Stimulated activated CD4-positive, alpha-beta T cell treated with anti-CD3 and anti-CD28 coated beads, Interleukin-12 subunit alpha, Interleukin-12 subunit beta, amount 100 ng/mL, for 24 hours (primary cell): Measurements from ENCODE around the gene MYO1H.
"Not testable (repeated sequence)": the region's sequence is repeated elsewhere in the genome, so short reads cannot be mapped to it uniquely, and the experiment has no call there.

Source experiments
- DNase-seq, 2 experiments: peaks; one replicate each; pipeline ENCODE4 v3.0.0-alpha.2; 2020; ENCODE audit warnings: low read depth in 2 of 2

Gene MYO1H, protein sequence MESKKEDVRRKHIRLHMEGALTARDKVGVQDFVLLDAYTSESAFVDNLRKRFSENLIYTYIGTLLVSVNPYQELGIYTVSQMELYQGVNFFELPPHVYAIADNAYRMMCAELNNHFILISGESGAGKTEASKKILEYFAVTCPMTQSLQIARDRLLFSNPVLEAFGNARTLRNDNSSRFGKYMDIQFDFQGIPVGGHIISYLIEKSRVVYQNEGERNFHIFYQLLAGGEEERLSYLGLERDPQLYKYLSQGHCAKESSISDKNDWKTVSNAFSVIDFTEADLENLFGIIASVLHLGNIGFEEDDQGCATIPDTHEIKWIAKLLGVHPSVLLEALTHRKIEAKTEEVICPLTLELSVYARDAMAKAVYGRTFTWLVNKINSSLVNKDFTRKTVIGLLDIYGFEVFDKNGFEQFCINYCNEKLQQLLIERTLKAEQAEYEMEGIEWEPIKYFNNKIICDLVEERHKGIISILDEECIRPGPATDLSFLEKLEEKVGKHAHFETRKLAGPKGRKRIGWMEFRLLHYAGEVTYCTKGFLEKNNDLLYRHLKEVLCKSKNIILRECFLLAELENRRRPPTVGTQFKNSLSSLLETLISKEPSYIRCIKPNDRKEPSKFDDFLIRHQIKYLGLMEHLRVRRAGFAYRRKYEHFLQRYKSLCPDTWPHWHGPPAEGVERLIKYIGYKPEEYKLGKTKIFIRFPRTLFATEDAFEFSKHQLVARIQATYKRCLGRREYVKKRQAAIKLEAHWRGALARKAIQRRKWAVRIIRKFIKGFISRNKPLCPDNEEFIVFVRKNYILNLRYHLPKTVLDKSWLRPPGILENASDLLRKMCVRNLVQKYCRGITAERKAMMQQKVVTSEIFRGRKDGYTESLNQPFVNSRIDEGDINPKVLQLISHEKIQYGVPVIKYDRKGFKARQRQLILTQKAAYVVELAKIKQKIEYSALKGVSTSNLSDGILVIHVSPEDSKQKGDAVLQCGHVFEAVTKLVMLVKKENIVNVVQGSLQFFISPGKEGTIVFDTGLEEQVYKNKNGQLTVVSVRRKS

GRCh38 chr12:109347589-109347988 is at the start of gene MYO1H:
TSS of gene MYO1H (plus strand) at chr12:109347900. CDS start at chr12:109347961, 61 bp downstream.
- DNase-seq = no peak

- DNase-seq = no peak
These were observed 47.9 kb upstream of the MYO1H start for GRCh38 chr12:109299849-109300248.

DNA sequence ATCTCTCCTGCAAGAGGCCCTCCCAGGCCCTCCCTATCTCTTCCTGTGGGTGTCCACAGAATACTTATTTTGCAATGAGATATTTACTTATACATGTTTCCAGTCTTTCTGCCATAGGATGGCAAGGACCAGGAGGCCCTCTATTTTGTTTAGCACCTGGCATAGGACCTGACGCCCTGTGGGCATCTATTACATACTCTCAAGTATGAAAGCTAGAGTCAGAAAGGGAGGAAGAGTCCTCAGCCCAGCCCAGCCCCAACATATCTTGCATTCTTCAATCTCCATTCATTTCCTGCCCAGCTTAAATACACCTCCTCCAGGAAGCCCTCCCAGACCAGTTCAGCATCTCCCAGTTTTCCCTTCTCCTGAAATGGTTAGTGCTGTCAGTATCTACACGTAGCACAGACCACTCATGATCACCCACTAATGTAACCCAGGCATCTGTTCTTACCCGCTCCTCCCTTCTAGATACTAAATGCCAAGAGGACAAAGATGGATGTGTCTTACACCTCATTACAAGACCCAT is 46.0 kb upstream of the MYO1H start:
- DNase-seq = no peak

- no peak for DNase-seq
These were observed 45.3 kb upstream of the MYO1H start for GRCh38 chr12:109302358-109302757.

- no peak for DNase-seq
These were observed 44.9 kb upstream of the MYO1H start for GRCh38 chr12:109302770-109303169.

GRCh38 chr12:109304485-109304884 is 43.2 kb upstream of the MYO1H start:
- no peak for DNase-seq

- DNase-seq = no peak
These were observed 42.2 kb upstream of the MYO1H start for GRCh38 chr12:109305547-109305946.

DNA sequence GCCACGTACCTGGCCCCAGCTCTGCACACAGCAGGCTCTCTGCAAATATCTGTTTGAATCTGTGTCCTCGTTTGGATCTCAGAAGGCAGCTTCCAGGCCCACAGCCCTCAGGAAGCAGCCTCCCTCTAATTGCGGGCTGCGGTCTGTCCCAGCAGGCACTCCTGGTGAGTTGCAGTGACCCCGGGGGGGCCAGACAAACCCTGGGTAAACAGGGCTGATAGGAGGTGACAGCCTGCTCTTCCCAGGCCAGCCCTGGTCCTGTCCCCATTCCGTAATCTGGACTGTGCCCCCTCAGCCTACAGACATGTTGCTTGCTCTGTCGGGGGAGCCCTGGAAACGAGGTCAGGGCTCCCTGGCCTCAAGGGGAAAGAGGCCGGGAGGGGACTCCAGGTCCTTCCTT is 40.6 kb upstream of the MYO1H start:
- no peak for DNase-seq

GRCh38 chr12:109308534-109309380 is 38.9 kb upstream of the MYO1H start, which contains the start of gene FOXN4:
TSS of gene FOXN4 (minus strand) at chr12:109309284. CDS start at chr12:109308321, 963 bp downstream.
- DNase-seq = no peak

DNA sequence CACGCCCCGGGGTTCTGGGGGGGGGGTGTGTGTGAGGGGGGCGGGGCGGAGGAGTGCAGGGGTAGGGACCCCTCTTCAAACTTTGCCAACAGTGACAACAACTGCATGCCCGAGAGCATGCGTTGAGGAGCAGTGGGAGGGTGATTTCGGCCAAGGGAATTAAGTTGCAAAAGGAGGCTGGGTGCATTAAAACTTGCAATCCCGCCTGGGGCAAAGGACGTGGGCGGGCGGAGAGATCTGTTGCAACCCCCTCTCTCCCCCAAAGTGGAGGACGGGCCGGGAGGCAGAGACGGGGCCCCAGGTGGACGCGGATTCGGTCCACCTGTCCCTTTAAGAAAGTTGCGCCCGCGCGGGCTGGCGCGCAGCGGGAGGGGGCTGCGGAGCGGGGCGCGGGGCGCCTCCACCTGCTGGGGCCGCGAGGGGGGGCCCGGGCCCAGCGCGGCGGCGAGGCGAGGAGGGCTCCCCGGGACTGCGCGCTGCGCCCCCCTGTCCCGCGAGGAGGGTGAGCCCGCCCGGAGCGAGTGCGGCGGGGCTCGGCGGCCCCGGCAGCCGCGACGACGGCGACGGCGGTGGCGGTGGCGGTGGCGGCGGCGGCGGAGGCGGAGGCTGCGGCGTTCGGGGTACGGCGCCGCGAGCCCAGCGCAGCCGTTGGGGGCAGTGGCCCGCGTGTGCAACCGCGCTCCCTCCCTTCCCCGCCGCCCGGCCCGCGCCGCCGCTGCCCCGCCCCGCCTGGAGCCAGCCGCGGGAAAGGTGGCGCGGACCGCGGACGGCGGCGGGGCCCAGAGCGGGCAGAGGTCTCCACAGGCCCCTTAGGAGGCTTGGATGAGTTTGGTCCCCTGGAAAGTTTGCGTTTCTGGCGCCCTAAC is 38.1 kb upstream of the MYO1H start:
- no peak for DNase-seq

GRCh38 chr12:109310247-109311125 is 37.2 kb upstream of the MYO1H start:
- DNase-seq = peak in 1 of 2 experiments; percentile 5

DNA sequence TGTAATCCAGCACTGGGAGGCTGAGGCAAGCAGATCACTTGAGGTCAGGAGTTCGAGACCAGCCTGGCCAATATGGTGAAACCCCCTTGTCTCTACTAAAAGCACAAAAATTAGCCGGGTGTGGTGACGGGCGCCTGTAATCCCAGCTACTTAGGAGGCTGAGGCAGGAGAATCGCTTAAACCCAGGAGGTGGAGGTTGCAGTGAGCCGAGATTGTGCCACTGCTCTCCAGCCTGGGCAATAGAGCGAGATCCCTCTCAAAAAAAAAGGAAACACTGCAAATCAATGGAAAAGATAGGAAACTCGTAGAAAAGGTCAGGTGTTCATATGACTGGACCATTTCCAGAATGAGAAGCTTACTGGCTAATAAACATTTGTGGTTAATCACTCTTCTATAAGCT is 26.4 kb upstream of the MYO1H start:
- not testable (repeated sequence) for DNase-seq

DNA sequence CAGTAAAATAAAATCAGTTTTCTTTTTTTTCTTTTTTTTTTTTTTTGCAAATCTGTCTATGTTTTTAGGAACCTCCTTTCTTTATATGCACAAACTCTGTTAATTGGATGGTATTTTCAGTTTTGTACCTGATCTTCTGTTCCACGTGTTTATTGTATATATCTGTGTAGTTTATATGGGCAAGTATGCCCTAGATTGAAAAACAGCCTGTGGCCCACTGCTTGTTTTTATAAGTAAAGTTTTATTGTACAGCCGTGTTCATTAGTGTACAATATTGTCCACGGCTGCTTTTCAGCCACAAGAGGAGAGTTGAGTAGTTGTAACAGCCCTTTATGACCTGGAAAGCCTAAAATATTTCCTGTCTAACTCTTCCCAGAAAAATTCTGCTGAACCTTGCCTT is 18.7 kb upstream of the MYO1H start:
- no peak for DNase-seq

DNA sequence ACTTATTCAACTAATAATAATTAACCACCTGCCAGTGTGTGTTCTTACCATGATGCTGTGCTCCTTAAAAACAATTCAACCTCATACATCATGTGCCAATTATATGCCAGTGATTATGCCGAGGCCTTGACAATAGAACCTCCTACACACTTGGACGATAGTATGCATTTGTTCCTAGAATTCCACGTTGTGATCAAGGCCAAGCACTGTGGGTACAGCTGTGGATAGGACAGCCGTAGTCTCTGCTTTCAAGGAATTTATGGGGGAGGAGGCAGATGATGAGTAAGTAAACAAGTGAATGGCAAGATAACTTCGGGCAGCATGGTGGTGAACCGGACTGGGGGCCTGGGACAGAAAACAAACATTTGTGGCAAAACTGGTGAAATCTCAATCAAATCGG is 18.0 kb upstream of the MYO1H start:
- no peak for DNase-seq

GRCh38 chr12:109330282-109331230 is 17.1 kb upstream of the MYO1H start:
- DNase-seq = no peak

- no peak for DNase-seq
These were observed 16.3 kb upstream of the MYO1H start for GRCh38 chr12:109331301-109331952.

DNA sequence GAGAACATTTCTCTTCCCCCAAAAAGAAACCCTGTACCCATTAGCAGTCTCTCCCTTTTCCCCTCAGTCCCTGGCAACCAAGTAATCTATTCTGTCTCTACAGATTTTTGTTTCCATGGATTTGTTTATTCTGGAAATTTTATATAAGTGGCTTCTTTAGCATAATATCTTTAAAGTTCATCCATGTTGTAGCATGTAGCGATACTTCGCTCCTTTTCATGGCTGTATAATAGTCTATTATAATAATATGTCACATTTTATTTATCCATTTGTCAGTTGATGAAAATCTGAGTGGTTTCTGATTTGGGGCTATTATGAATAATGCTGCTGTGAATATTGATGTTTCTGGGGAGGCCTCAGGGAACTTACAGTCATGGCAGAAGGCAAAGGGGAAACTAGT is 12.8 kb upstream of the MYO1H start:
- DNase-seq = no peak

- DNase-seq = no peak
These were observed 11.1 kb upstream of the MYO1H start for GRCh38 chr12:109336593-109336992.
